Measurements from ENCODE around the gene DNAH6.
A peak's percentile ranks its signal among the peaks of the same experiment; 100 is the strongest.

DNAH6 gene

GRCh38 chr2:84636080-84636971 lies 120.0 kb downstream of the DNAH6 start:
- no peak overlapping the region for H3K27ac Mint-ChIP-seq
- H3K36me3 Mint-ChIP-seq, result no peaks in the 10 kb centered on the region
- no peaks in the 10 kb centered on the region for H3K9me3 Mint-ChIP-seq

GRCh38 chr2:84639751-84640150 lies 123.5 kb downstream of the DNAH6 start:
- H3K4me3 Mint-ChIP-seq, result no peak overlapping the region
- peaks cover 16% of the 10 kb centered on the region for H3K9me3 Mint-ChIP-seq
- peaks cover 9% of the 10 kb centered on the region for H3K36me3 Mint-ChIP-seq
- H3K27me3 Mint-ChIP-seq, result no peaks in the 10 kb centered on the region
- peaks cover 26% of the 10 kb centered on the region for H3K4me1 Mint-ChIP-seq
- H3K27ac Mint-ChIP-seq, result no peak overlapping the region

More at GRCh38 chr2:84636080-84636971, 120.0 kb downstream of the DNAH6 start:
- Mint-ChIP-seq H3K4me3 (no peak overlapping the region), H3K27me3 (no peaks in the 10 kb centered on the region), H3K4me1 (peaks cover 48% of the 10 kb centered on the region)

GRCh38 chr2:84640411-84640810 lies 124.1 kb downstream of the DNAH6 start:
- H3K27ac Mint-ChIP-seq, result no peak overlapping the region
- no peaks in the 10 kb centered on the region for H3K27me3 Mint-ChIP-seq
- H3K4me3 Mint-ChIP-seq, result no peak overlapping the region
- H3K36me3 Mint-ChIP-seq, result peaks cover 9% of the 10 kb centered on the region
- peaks cover 16% of the 10 kb centered on the region for H3K9me3 Mint-ChIP-seq
- peaks cover 24% of the 10 kb centered on the region for H3K4me1 Mint-ChIP-seq

- Mint-ChIP-seq H3K9me3 (peaks cover 16% of the 10 kb centered on the region), H3K27me3 (no peaks in the 10 kb centered on the region), H3K4me1 (peaks cover 19% of the 10 kb centered on the region), H3K36me3 (peaks cover 9% of the 10 kb centered on the region), H3K4me3 (no peak overlapping the region), H3K27ac (no peak overlapping the region)
These were observed 124.7 kb downstream of the DNAH6 start for GRCh38 chr2:84641021-84641420.

GRCh38 chr2:84643991-84644390 lies 127.7 kb downstream of the DNAH6 start:
- Mint-ChIP-seq H3K4me3 (no peak overlapping the region), H3K36me3 (peaks cover 9% of the 10 kb centered on the region), H3K27me3 (no peaks in the 10 kb centered on the region), H3K27ac (no peak overlapping the region), H3K4me1 (peaks cover 36% of the 10 kb centered on the region), H3K9me3 (peaks cover 16% of the 10 kb centered on the region)

GRCh38 chr2:84646514-84646913 lies 130.2 kb downstream of the DNAH6 start:
- Mint-ChIP-seq H3K27ac (no peak overlapping the region), H3K27me3 (no peaks in the 10 kb centered on the region), H3K36me3 (peaks cover 11% of the 10 kb centered on the region), H3K9me3 (peaks cover 22% of the 10 kb centered on the region), H3K4me3 (no peak overlapping the region), H3K4me1 (peaks cover 62% of the 10 kb centered on the region)

- Mint-ChIP-seq H3K27me3 (no peaks in the 10 kb centered on the region), H3K9me3 (peaks cover 22% of the 10 kb centered on the region), H3K4me1 (peaks cover 69% of the 10 kb centered on the region), H3K4me3 (no peak overlapping the region), H3K27ac (no peak overlapping the region), H3K36me3 (peaks cover 11% of the 10 kb centered on the region)
These were observed 131.0 kb downstream of the DNAH6 start for GRCh38 chr2:84647267-84647666.

GRCh38 chr2:84649058-84649457 lies 132.8 kb downstream of the DNAH6 start:
- peaks cover 2% of the 10 kb centered on the region for H3K36me3 Mint-ChIP-seq
- H3K27me3 Mint-ChIP-seq, result no peaks in the 10 kb centered on the region
- H3K4me1 Mint-ChIP-seq, result peaks cover 87% of the 10 kb centered on the region
- H3K27ac Mint-ChIP-seq, result peak overlapping the region; percentile 20
- peaks cover 16% of the 10 kb centered on the region for H3K9me3 Mint-ChIP-seq
- H3K4me3 Mint-ChIP-seq, result peak overlapping the region; percentile 12

- Mint-ChIP-seq H3K27me3 (no peaks in the 10 kb centered on the region), H3K4me3 (peak overlapping the region; percentile 47), H3K9me3 (peaks cover 17% of the 10 kb centered on the region), H3K36me3 (peaks cover 2% of the 10 kb centered on the region), H3K27ac (peak overlapping the region; percentile 92), H3K4me1 (peaks cover 87% of the 10 kb centered on the region)
These were observed 133.3 kb downstream of the DNAH6 start for GRCh38 chr2:84649487-84650142.

GRCh38 chr2:84652431-84652830 lies 136.1 kb downstream of the DNAH6 start:
- Mint-ChIP-seq H3K9me3 (peaks cover 37% of the 10 kb centered on the region), H3K36me3 (peaks cover 9% of the 10 kb centered on the region), H3K27ac (peak overlapping the region; percentile 81), H3K27me3 (no peaks in the 10 kb centered on the region), H3K4me3 (peak overlapping the region; percentile 55), H3K4me1 (peaks cover 93% of the 10 kb centered on the region)

GRCh38 chr2:84653302-84653701 lies 137.0 kb downstream of the DNAH6 start:
- peaks cover 37% of the 10 kb centered on the region for H3K9me3 Mint-ChIP-seq
- peaks cover 9% of the 10 kb centered on the region for H3K36me3 Mint-ChIP-seq
- H3K27me3 Mint-ChIP-seq, result no peaks in the 10 kb centered on the region
- H3K4me1 Mint-ChIP-seq, result peaks cover 90% of the 10 kb centered on the region
- peak overlapping the region; percentile 76 for H3K27ac Mint-ChIP-seq
- H3K4me3 Mint-ChIP-seq, result peak overlapping the region; percentile 19

GRCh38 chr2:84654414-84654813 lies 138.1 kb downstream of the DNAH6 start:
- Mint-ChIP-seq H3K27me3 (no peaks in the 10 kb centered on the region), H3K27ac (peak overlapping the region; percentile 4), H3K36me3 (peaks cover 9% of the 10 kb centered on the region), H3K4me1 (peaks cover 79% of the 10 kb centered on the region), H3K4me3 (peak overlapping the region; percentile 19), H3K9me3 (peaks cover 37% of the 10 kb centered on the region)

- no peaks in the 10 kb centered on the region for H3K27me3 Mint-ChIP-seq
- no peak overlapping the region for H3K27ac Mint-ChIP-seq
- H3K9me3 Mint-ChIP-seq, result no peaks in the 10 kb centered on the region
- peaks cover 32% of the 10 kb centered on the region for H3K4me1 Mint-ChIP-seq
- H3K36me3 Mint-ChIP-seq, result peaks cover 1% of the 10 kb centered on the region
- no peak overlapping the region for H3K4me3 Mint-ChIP-seq
These were observed 152.8 kb downstream of the DNAH6 start for GRCh38 chr2:84669122-84669521.

- Mint-ChIP-seq H3K4me1 (peaks cover 49% of the 10 kb centered on the region), H3K27ac (no peak overlapping the region), H3K9me3 (no peaks in the 10 kb centered on the region), H3K4me3 (no peak overlapping the region), H3K36me3 (no peaks in the 10 kb centered on the region), H3K27me3 (no peaks in the 10 kb centered on the region)
These were observed 157.8 kb downstream of the DNAH6 start for GRCh38 chr2:84674099-84674498.

GRCh38 chr2:84674586-84674985 lies 158.3 kb downstream of the DNAH6 start:
- Mint-ChIP-seq H3K4me3 (no peak overlapping the region), H3K9me3 (no peaks in the 10 kb centered on the region), H3K27ac (no peak overlapping the region), H3K4me1 (peaks cover 49% of the 10 kb centered on the region), H3K27me3 (no peaks in the 10 kb centered on the region), H3K36me3 (no peaks in the 10 kb centered on the region)

GRCh38 chr2:84676295-84676694 lies 160.0 kb downstream of the DNAH6 start:
- Mint-ChIP-seq H3K9me3 (no peaks in the 10 kb centered on the region), H3K4me1 (peaks cover 51% of the 10 kb centered on the region), H3K27me3 (no peaks in the 10 kb centered on the region), H3K36me3 (no peaks in the 10 kb centered on the region), H3K27ac (peak overlapping the region; percentile 20), H3K4me3 (no peak overlapping the region)

All from activated naive CD4-positive, alpha-beta T cell treated with anti-CD3 and anti-CD28 coated beads, Interleukin-2, amount 50 U/mL, for 24 hours (primary cell).